ENCODE data around the gene OXTR.

Gene OXTR

GRCh38 chr3:8769088-8769822 lies at the start of gene OXTR:
Gene OXTR (minus strand): TSS chr3:8769613. CDS start chr3:8768187, 1,426 bp downstream.
- no peak within 1 kb of the TSS for H3K27ac ChIP-seq
- peak; percentile 99 for TF ChIP-seq CTCF (IDR thresholded peaks at IDR 0.05)
- no peak for TF ChIP-seq ZFX (IDR thresholded peaks at IDR 0.05; ENCODE audit: borderline replicate concordance)

- TF ChIP-seq ZFX (IDR thresholded peaks at IDR 0.05; ENCODE audit: borderline replicate concordance) (no peak), CTCF (IDR thresholded peaks at IDR 0.05) (no peak)
- no peak overlapping the region for H3K27ac ChIP-seq
These were observed 48.1 kb upstream of the OXTR start for GRCh38 chr3:8817486-8817885.

- TF ChIP-seq CTCF (IDR thresholded peaks at IDR 0.05) = no peak
- no peak for TF ChIP-seq ZFX (IDR thresholded peaks at IDR 0.05; ENCODE audit: borderline replicate concordance)
- no peak overlapping the region for H3K27ac ChIP-seq
These were observed 46.7 kb upstream of the OXTR start for GRCh38 chr3:8816106-8816505.

- H3K27ac ChIP-seq = no peak overlapping the region
- TF ChIP-seq ZFX (IDR thresholded peaks at IDR 0.05; ENCODE audit: borderline replicate concordance) (no peak), CTCF (IDR thresholded peaks at IDR 0.05) (no peak)
These were observed 44.0 kb upstream of the OXTR start for GRCh38 chr3:8813411-8813810.

- TF ChIP-seq CTCF (IDR thresholded peaks at IDR 0.05) (no peak), ZFX (IDR thresholded peaks at IDR 0.05; ENCODE audit: borderline replicate concordance) (no peak)
- H3K27ac ChIP-seq = no peak overlapping the region
These were observed 41.1 kb upstream of the OXTR start for GRCh38 chr3:8810561-8810960.

- H3K27ac ChIP-seq = no peak overlapping the region
- TF ChIP-seq ZFX (IDR thresholded peaks at IDR 0.05; ENCODE audit: borderline replicate concordance) = no peak
- TF ChIP-seq CTCF (IDR thresholded peaks at IDR 0.05) = no peak
These were observed 36.4 kb upstream of the OXTR start for GRCh38 chr3:8805774-8806173.

GRCh38 chr3:8802256-8802655 lies 32.8 kb upstream of the OXTR start:
- no peak for TF ChIP-seq CTCF (IDR thresholded peaks at IDR 0.05)
- no peak overlapping the region for H3K27ac ChIP-seq

All from 22Rv1 (cell line).